H1 (cell line): Measurements from ENCODE around the gene MAGI2. TPM values are rescaled to one million over a fixed set of nuclear protein-coding genes. Genes with fewer than 3 reads are reported as not detected.

Experiments used
- CTCF ChIA-PET: fragments of 300-600 bp; sonication (Branson Sonifier 250); formaldehyde crosslinking; loops from one replicate; lab custom pipeline; 2021; ENCODE audit not compliant: partially characterized antibody; lab: Charles Lee
- POLR2A ChIA-PET: fragments of 300-600 bp; sonication (Branson Sonifier 250); formaldehyde crosslinking; loops from one replicate; lab custom pipeline; 2021; ENCODE audit warnings: inconsistent platforms; ENCODE audit not compliant: partially characterized antibody; lab: Charles Lee
- DNase-seq, 2 experiments: peaks; one replicate each; pipeline versions ENCODE4 v3.0.0 to v3.0.0-alpha.2; 2010 to 2022; ENCODE audit warnings: low spot score in 2 of 2, low read depth in 1 of 2, mixed read lengths in 1 of 2
- FAIRE-seq: peaks from 2 replicates; lab custom pipeline; 2011; peaks lifted over from hg19 to GRCh38; lab: Jason Lieb, UNC
- H2AFZ ChIP-seq: 2 replicates; pipeline ENCODE4 v1.8.1; 2012; ENCODE audit warnings: low read length, inconsistent platforms
- H2AK5ac ChIP-seq: 2 replicates; pipeline ENCODE4 v1.6.1; 2013; ENCODE audit warnings: low read depth, low read length
- H2BK120ac ChIP-seq: replicated peaks from 2 replicates; pipeline ENCODE3; 2013; ENCODE audit warnings: low read depth, low read length, inconsistent platforms
- H2BK12ac ChIP-seq: 2 replicates; pipeline ENCODE4 v1.6.1; 2013; ENCODE audit warnings: low read depth, low read length
- H2BK15ac ChIP-seq: 2 replicates; pipeline ENCODE4 v1.6.1; 2013; ENCODE audit warnings: low read length
- H2BK20ac ChIP-seq: 2 replicates; pipeline ENCODE4 v1.6.1; 2013; ENCODE audit warnings: low read length
- H2BK5ac ChIP-seq: 2 replicates; pipeline ENCODE4 v1.6.1; 2013; ENCODE audit warnings: low read depth, low read length
- H3K14ac ChIP-seq: 2 replicates; pipeline ENCODE4 v1.6.1; 2013; ENCODE audit warnings: inconsistent platforms; ENCODE audit not compliant: insufficient read length
- H3K18ac ChIP-seq: 2 replicates; pipeline ENCODE4 v1.6.1; 2013; ENCODE audit warnings: low read length; ENCODE audit errors: extremely low read depth
- H3K23ac ChIP-seq: 2 replicates; pipeline ENCODE4 v1.6.1; 2013; ENCODE audit warnings: inconsistent platforms; ENCODE audit not compliant: insufficient read length
- H3K23me2 ChIP-seq: 2 replicates; pipeline ENCODE4 v1.6.1; 2013; ENCODE audit warnings: low read depth, low read length
- H3K27ac ChIP-seq: 2 replicates; pipeline ENCODE4 v1.6.1; 2011; ENCODE audit warnings: low read depth, low read length, inconsistent platforms
- H3K27me3 ChIP-seq, 4 experiments: replicated peaks in 1 of 4; 1 replicate in 1 of 4; 2 replicates in 3 of 4; pipeline versions ENCODE4 v1.6.1 to v1.8.1; 2011 to 2013; ENCODE audit warnings: low read length in 3 of 4, mild to moderate bottlenecking in 3 of 4, inconsistent platforms in 2 of 4, mixed read lengths in 2 of 4, moderate library complexity in 1 of 4; ENCODE audit not compliant: control insufficient read depth in 3 of 4, insufficient read depth in 3 of 4; ENCODE audit errors: extremely low read depth in 1 of 4
- H3K36me3 ChIP-seq, 4 experiments: 2 replicates each; pipeline versions ENCODE4 v1.6.1 to v1.8.1; 2011 to 2013; ENCODE audit warnings: mild to moderate bottlenecking in 4 of 4, low read length in 3 of 4, moderate library complexity in 2 of 4, control low read depth in 1 of 4, inconsistent platforms in 1 of 4; ENCODE audit not compliant: insufficient read depth in 4 of 4, control insufficient read depth in 2 of 4
- H3K4ac ChIP-seq: replicated peaks from 2 replicates; pipeline ENCODE3; 2013; ENCODE audit warnings: low read length, low read depth, mixed read lengths, inconsistent platforms; ENCODE audit not compliant: insufficient read length
- H3K4me1 ChIP-seq, 4 experiments: replicated peaks in 1 of 4; 1 replicate in 1 of 4; 2 replicates in 3 of 4; pipeline versions ENCODE4 v1.6.1 to v1.8.1; 2011 to 2013; ENCODE audit warnings: low read length in 3 of 4, inconsistent platforms in 2 of 4, mixed read lengths in 1 of 4; ENCODE audit not compliant: insufficient read depth in 4 of 4, control insufficient read depth in 3 of 4
- H3K4me2 ChIP-seq, 2 experiments: 2 replicates each; pipeline versions ENCODE4 v1.6.1 to v1.8.1; 2011 to 2013; ENCODE audit warnings: low read depth in 2 of 2, low read length in 2 of 2, control low read depth in 1 of 2, inconsistent platforms in 1 of 2, mild to moderate bottlenecking in 1 of 2; ENCODE audit not compliant: insufficient read depth in 1 of 2
- H3K4me3 ChIP-seq, 4 experiments: fragments of 200-600, 300-600 bp in 1 of 4; sonication (generic), shearing (Covaris generic), sonication (Bioruptor Twin) in 1 of 4; 2 replicates each; pipeline versions ENCODE4 v1.5.1 to v1.8.1; 2011 to 2016; ENCODE audit warnings: low read length in 4 of 4, low read depth in 3 of 4, control low read depth in 2 of 4, inconsistent platforms in 2 of 4, mild to moderate bottlenecking in 2 of 4, mixed read lengths in 1 of 4, moderate library complexity in 1 of 4; ENCODE audit not compliant: insufficient read depth in 2 of 4; ENCODE audit errors: extremely low read depth in 1 of 4
- H3K56ac ChIP-seq: replicated peaks from 2 replicates; pipeline ENCODE3; 2013; ENCODE audit warnings: low read depth, mild to moderate bottlenecking, mixed read lengths, low read length, inconsistent platforms; ENCODE audit not compliant: insufficient read length
- H3K79me1 ChIP-seq: 2 replicates; pipeline ENCODE4 v1.6.1; 2013; ENCODE audit warnings: low read depth, low read length, control low read depth
- H3K79me2 ChIP-seq, 2 experiments: 2 replicates each; pipeline versions ENCODE4 v1.6.1 to v1.8.1; 2012 to 2013; ENCODE audit warnings: low read length in 2 of 2, mild to moderate bottlenecking in 2 of 2, inconsistent platforms in 1 of 2; ENCODE audit not compliant: insufficient read depth in 2 of 2, control insufficient read depth in 1 of 2
- H3K9ac ChIP-seq, 4 experiments: replicated peaks in 1 of 4; 1 replicate in 1 of 4; 2 replicates in 3 of 4; pipeline versions ENCODE4 v1.6.1 to v1.8.1; 2011 to 2013; ENCODE audit warnings: low read depth in 3 of 4, low read length in 3 of 4, control low read depth in 2 of 4, mild to moderate bottlenecking in 2 of 4, moderate library complexity in 2 of 4, inconsistent platforms in 1 of 4; ENCODE audit errors: extremely low read depth in 1 of 4
- H3K9me3 ChIP-seq, 2 experiments: 2 replicates each; pipeline versions ENCODE4 v1.6.1 to v1.8.1; 2012 to 2013; ENCODE audit warnings: mild to moderate bottlenecking in 2 of 2, moderate library complexity in 2 of 2, control low read depth in 1 of 2, inconsistent platforms in 1 of 2, low read depth in 1 of 2, low read length in 1 of 2, mixed read lengths in 1 of 2; ENCODE audit not compliant: insufficient read depth in 2 of 2
- H4K20me1 ChIP-seq, 2 experiments: replicated peaks in 1 of 2; 2 replicates each; pipeline versions ENCODE3 to v1.8.1; 2011 to 2013; ENCODE audit warnings: inconsistent platforms in 2 of 2, low read length in 2 of 2, mild to moderate bottlenecking in 1 of 2; ENCODE audit not compliant: insufficient read depth in 2 of 2, control insufficient read depth in 1 of 2
- H4K5ac ChIP-seq: 2 replicates; pipeline ENCODE4 v1.6.1; 2013; ENCODE audit warnings: low read length, low read depth, mixed read lengths, inconsistent platforms; ENCODE audit not compliant: insufficient read length
- H4K8ac ChIP-seq: 2 replicates; pipeline ENCODE4 v1.8.0; 2013; ENCODE audit warnings: mild to moderate bottlenecking, moderate library complexity, low read length, inconsistent platforms; ENCODE audit not compliant: insufficient read depth; ENCODE audit errors: extremely low read depth
- H4K91ac ChIP-seq: replicated peaks from 2 replicates; pipeline ENCODE3; 2013; ENCODE audit warnings: low read length, mixed read lengths, inconsistent platforms; ENCODE audit not compliant: insufficient read length
- CEBPB ChIP-seq: IDR thresholded peaks from 2 replicates; pipeline ENCODE4 v1.6.1; 2012; ENCODE audit warnings: low read depth, low read length
- CTCF ChIP-seq, 3 experiments: IDR thresholded peaks; 1 replicate in 2 of 3; 2 replicates in 1 of 3; pipeline versions ENCODE4 v1.5.1 to v1.6.1; 2011; ENCODE audit warnings: low read length in 3 of 3, mild to moderate bottlenecking in 3 of 3, inconsistent platforms in 2 of 3, low read depth in 1 of 3, moderate library complexity in 1 of 3; ENCODE audit not compliant: insufficient read depth in 1 of 3; ENCODE audit errors: control extremely low read depth in 1 of 3
- HDAC2 ChIP-seq, 2 experiments: fragments of 300-600 bp in 1 of 2; sonication (generic) in 1 of 2; IDR thresholded peaks; 2 replicates each; pipeline ENCODE4 v1.6.1; 2011 to 2012; ENCODE audit warnings: low read depth in 2 of 2, low read length in 2 of 2, mild to moderate bottlenecking in 2 of 2, moderate library complexity in 2 of 2, borderline replicate concordance in 1 of 2, inconsistent platforms in 1 of 2
- JUND ChIP-seq: IDR thresholded peaks from 2 replicates; pipeline ENCODE4 v1.6.1; 2011; ENCODE audit warnings: mild to moderate bottlenecking, improper control_type of control experiment, low read length
- POLR2AphosphoS5 ChIP-seq: IDR thresholded peaks from 2 replicates; pipeline ENCODE4 v1.6.1; 2011; ENCODE audit warnings: low read depth, low read length
- POU5F1 ChIP-seq: IDR thresholded peaks from 2 replicates; pipeline ENCODE4 v1.6.1; 2011; ENCODE audit warnings: low read depth, mild to moderate bottlenecking, low read length, moderate library complexity
- RFX5 ChIP-seq: IDR thresholded peaks from 2 replicates; pipeline ENCODE4 v1.6.1; 2011; ENCODE audit warnings: low read depth, low read length, improper control_type of control experiment, borderline replicate concordance
- SP4 ChIP-seq: IDR thresholded peaks from 2 replicates; pipeline ENCODE4 v1.6.1; 2012; ENCODE audit warnings: low read length, inconsistent platforms
- WGBS, 2 experiments: shearing (Covaris generic) in 1 of 2; methylation state at CpG; one replicate each; pipeline versions ENCODE4 v1.1.6 to v1.1.7; 2013 to 2015; ENCODE audit warnings: low lambda C conversion rate in 2 of 2, mixed read lengths in 2 of 2, inconsistent platforms in 1 of 2, low coverage in 1 of 2, missing lambda C conversion rate in 1 of 2; ENCODE audit not compliant: insufficient replicate concordance in 2 of 2, insufficient coverage in 1 of 2, insufficient read length in 1 of 2; ENCODE audit errors: extremely low coverage in 1 of 2, missing lambda C conversion rate in 1 of 2; 5-methylcytosine and 5-hydroxymethylcytosine counted together
- polyA plus RNA-seq, 7 experiments: library from polyadenylated mRNA; depleted of rRNA in 3 of 7; stranded (reverse) in 5 of 7; unstranded in 2 of 7; fragments of >200 nt in 5 of 7; fragments of 200-250 nt in 2 of 7; gene quantifications; 1 replicate in 5 of 7; 2 replicates in 1 of 7; 4 replicates in 1 of 7; pipeline versions ENCODE4 v1.2.1 to v1.2.3, GENCODE V29; 2011 to 2013; ENCODE audit warnings: missing spikeins in 2 of 7, mixed read lengths in 2 of 7
- total RNA-seq: library from RNA; stranded (reverse); fragmentation: NEBNext Ultra II Directional; extraction: Animal tissue kit (Norgen Biotek cat#: 25700); gene quantifications from 2 replicates; pipeline ENCODE4 v1.2.1, GENCODE V29; 2021

Gene MAGI2
- total and polyA plus RNA-seq, 2 of the 8 experiments (the other 6 are each of a cell fraction or from before 2014, with no cell fraction given), result 6.0 to 27.3 TPM

DNA sequence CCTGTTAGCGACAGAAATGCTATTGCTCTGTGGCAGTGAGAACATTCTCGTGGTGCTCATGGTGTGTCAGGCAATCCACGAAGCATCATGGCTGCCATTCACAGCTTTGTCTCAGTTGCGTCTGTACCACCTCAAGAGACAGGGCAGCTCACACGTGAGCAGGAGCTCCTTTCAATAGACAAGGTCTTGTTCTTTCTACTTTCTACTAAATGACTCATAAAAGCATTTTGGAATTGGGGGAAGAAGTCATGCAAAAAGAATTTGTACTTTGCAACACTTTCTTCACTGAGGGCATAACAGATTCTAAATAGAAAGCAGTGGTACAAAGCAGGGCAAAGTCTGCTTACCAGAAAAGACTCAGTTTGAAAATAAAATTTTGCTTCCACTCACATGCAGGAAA is 1016.3 kb downstream of the MAGI2 start:
- no peak overlapping the region for H3K4me3 ChIP-seq
- H3K18ac ChIP-seq, result no peak overlapping the region
- no peak overlapping the region for H3K27ac ChIP-seq
- CTCF ChIA-PET, result interaction anchor here (1.0 to 1.6 kb wide), 2 partner anchors 22 to 74 kb away, joined by 3 to 4 read pairs; no protein-coding TSS in a partner anchor
- H3K14ac ChIP-seq, result no peak overlapping the region
- no peak overlapping the region for H3K4me2 ChIP-seq
- H4K91ac ChIP-seq, result no peak overlapping the region
- no peak overlapping the region for H3K4ac ChIP-seq
- no peaks in the 10 kb centered on the region for H3K9me3 ChIP-seq
- no peak overlapping the region for H4K5ac ChIP-seq
- H3K79me1 ChIP-seq, result no peaks in the 10 kb centered on the region
- FAIRE-seq, result no peak
- no peak overlapping the region for H4K8ac ChIP-seq
- H3K23ac ChIP-seq, result no peak overlapping the region
- H2BK5ac ChIP-seq, result no peak overlapping the region
- 0 out of 7 replicates have a peak, but pooled peaks cover 0 to 3% (median 0%) of the 10 kb centered on the region in 4 experiments for H3K4me1 ChIP-seq
- no peak overlapping the region for H2BK120ac ChIP-seq
- H3K79me2 ChIP-seq, result no peaks in the 10 kb centered on the region
- no peak overlapping the region for H2AFZ ChIP-seq
- no peak overlapping the region for H3K56ac ChIP-seq
- 79% methylated on average over 5 of the region's 5 CpGs; no CpG with 5 or more reads in 1 of the 2 experiments for WGBS, 2 experiments
- no peaks in the 10 kb centered on the region for H3K36me3 ChIP-seq
- no peak overlapping the region; the same call in 1 of the 2 replicates for H2BK15ac ChIP-seq
- H4K20me1 ChIP-seq, result no peaks in the 10 kb centered on the region
- POLR2A ChIA-PET, result no interaction called here
- no peaks in the 10 kb centered on the region for H3K23me2 ChIP-seq
- H3K27me3 ChIP-seq, result no peaks in the 10 kb centered on the region
- H3K9ac ChIP-seq, result no peak overlapping the region
- no peak for DNase-seq
- no peak overlapping the region for H2BK20ac ChIP-seq
- peak overlapping the region; percentile 41; the same call in 1 of the 2 replicates for H2BK12ac ChIP-seq
- H2AK5ac ChIP-seq, result no peak overlapping the region
- TF ChIP-seq POU5F1 (no peak), SP4 (no peak), HDAC2 (IDR thresholded peaks at IDR 0.05; ENCODE audit: borderline replicate concordance in 1 of 2, low read depth in 2 of 2, low read length in 2 of 2) (no peak), RFX5 (no peak), CTCF (IDR thresholded peaks at IDR 0.05; ENCODE audit: control extremely low read depth in 1 of 3, insufficient read depth in 1 of 3, low read depth in 1 of 3, low read length in 3 of 3) (no peak), JUND (no peak), CEBPB (no peak), POLR2AphosphoS5 (no peak)
